DND-41 (cell line): ENCODE data around the gene CEP112.

ENCODE experiments used
- ATAC-seq: fragments of 200-7000 bp; cut with Tn5 transposase; 3 replicates; pipeline ENCODE4 v1.9.1; 2021; ENCODE audit warnings: low read depth; ENCODE audit not compliant: insufficient read depth
- DNase-seq: peaks from one replicate; pipeline ENCODE4 v3.0.0-alpha.2; 2020
- H2AFZ ChIP-seq: 2 replicates; pipeline ENCODE4 v1.6.0; 2012; ENCODE audit warnings: low read depth, low read length
- H3K27ac ChIP-seq: 2 replicates; pipeline ENCODE4 v1.5.1; 2012; ENCODE audit warnings: low read length, inconsistent platforms
- H3K27me3 ChIP-seq: fragments of 200-600 bp; sonication (generic); 2 replicates; pipeline ENCODE4 v1.6.0; 2012; ENCODE audit warnings: low read length, mild to moderate bottlenecking, inconsistent platforms; ENCODE audit not compliant: insufficient read depth, poor library complexity
- H3K36me3 ChIP-seq: 2 replicates; pipeline ENCODE4 v1.5.1; 2012; ENCODE audit warnings: low read length, inconsistent platforms; ENCODE audit not compliant: insufficient read depth
- H3K4me1 ChIP-seq: 2 replicates; pipeline ENCODE4 v1.5.1; 2012; ENCODE audit warnings: mild to moderate bottlenecking, low read length; ENCODE audit not compliant: insufficient read depth
- H3K4me2 ChIP-seq: 2 replicates; pipeline ENCODE4 v1.6.0; 2012; ENCODE audit warnings: mild to moderate bottlenecking, moderate library complexity, low read length, inconsistent platforms; ENCODE audit not compliant: insufficient read depth
- H3K4me3 ChIP-seq, 2 experiments: fragments of 200-600 bp in 1 of 2; shearing (Covaris generic) in 1 of 2; 2 replicates each; pipeline ENCODE4 v1.5.1; 2012 to 2016; ENCODE audit warnings: inconsistent platforms in 2 of 2, low read length in 2 of 2, mild to moderate bottlenecking in 2 of 2, low read depth in 1 of 2, moderate library complexity in 1 of 2
- H3K79me2 ChIP-seq: 2 replicates; pipeline ENCODE4 v1.6.0; 2012; ENCODE audit warnings: low read length, inconsistent platforms; ENCODE audit not compliant: insufficient read depth
- H3K9ac ChIP-seq: 2 replicates; pipeline ENCODE4 v1.6.0; 2012; ENCODE audit warnings: low read depth, mild to moderate bottlenecking, inconsistent platforms, low read length, moderate library complexity
- H3K9me3 ChIP-seq: 2 replicates; pipeline ENCODE4 v1.5.1; 2012; ENCODE audit warnings: low read length, moderate library complexity, mild to moderate bottlenecking, inconsistent platforms; ENCODE audit not compliant: insufficient read depth, severe bottlenecking
- H4K20me1 ChIP-seq: 2 replicates; pipeline ENCODE4 v1.6.0; 2012; ENCODE audit warnings: low read length; ENCODE audit not compliant: insufficient read depth
- EZH2 ChIP-seq: IDR thresholded peaks from 3 replicates; pipeline ENCODE4 v1.6.1; 2012; ENCODE audit warnings: borderline replicate concordance, low read depth, mild to moderate bottlenecking, moderate library complexity, low read length, inconsistent platforms; ENCODE audit not compliant: severe bottlenecking
- TF ChIP-seq, protein P1 (sequence below): IDR thresholded peaks from 2 replicates; pipeline ENCODE4 v1.5.1; 2012; ENCODE audit warnings: borderline replicate concordance, low read length, moderate library complexity, mild to moderate bottlenecking; ENCODE audit not compliant: poor library complexity, severe bottlenecking; ENCODE audit errors: extremely low read depth

CEP112 gene

DNA sequence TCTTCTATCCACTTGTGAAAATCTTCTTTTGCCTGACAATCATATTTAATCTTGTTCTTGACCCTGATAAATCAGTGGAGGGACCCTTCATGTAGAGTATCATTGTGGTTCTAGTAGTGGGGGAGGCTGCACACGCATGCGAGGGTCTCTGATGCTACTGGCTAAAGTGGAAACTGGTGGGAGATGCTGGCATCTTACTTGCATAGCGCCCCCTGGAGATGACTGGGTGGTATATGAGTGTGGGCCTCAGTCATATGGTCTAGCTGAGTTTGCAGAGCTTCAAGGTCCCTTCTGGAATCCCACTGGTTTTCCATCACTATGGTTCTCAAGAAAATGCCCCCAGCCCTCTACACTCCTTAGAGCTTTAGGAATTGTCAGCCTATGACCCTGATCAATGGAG is 394.1 kb downstream of the CEP112 start:
- TF ChIP-seq EZH2: no peak
- TF ChIP-seq, protein P1, sequence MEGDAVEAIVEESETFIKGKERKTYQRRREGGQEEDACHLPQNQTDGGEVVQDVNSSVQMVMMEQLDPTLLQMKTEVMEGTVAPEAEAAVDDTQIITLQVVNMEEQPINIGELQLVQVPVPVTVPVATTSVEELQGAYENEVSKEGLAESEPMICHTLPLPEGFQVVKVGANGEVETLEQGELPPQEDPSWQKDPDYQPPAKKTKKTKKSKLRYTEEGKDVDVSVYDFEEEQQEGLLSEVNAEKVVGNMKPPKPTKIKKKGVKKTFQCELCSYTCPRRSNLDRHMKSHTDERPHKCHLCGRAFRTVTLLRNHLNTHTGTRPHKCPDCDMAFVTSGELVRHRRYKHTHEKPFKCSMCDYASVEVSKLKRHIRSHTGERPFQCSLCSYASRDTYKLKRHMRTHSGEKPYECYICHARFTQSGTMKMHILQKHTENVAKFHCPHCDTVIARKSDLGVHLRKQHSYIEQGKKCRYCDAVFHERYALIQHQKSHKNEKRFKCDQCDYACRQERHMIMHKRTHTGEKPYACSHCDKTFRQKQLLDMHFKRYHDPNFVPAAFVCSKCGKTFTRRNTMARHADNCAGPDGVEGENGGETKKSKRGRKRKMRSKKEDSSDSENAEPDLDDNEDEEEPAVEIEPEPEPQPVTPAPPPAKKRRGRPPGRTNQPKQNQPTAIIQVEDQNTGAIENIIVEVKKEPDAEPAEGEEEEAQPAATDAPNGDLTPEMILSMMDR: peak; percentile 41
- Histone ChIP-seq H3K27me3 (no peaks in the 10 kb centered on the region), H3K9ac (no peak overlapping the region)

DNA sequence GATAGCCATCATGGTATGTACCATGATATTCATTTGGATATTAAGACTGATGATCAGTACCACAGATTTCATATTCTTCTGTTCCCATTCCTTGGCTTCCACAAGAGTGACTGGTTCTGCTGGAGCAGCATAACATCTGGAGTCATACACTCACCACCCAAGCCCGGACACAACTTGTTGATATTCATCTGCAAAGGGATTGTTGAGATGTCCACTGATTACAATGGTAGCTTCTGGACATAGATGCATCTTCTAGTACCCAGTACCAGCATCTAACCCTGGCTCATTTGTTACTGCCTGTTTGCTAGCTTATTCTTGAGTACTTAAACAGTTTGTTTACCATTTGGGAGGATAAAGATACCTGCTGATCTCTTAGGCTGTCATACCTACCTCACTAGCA is 394.8 kb downstream of the CEP112 start:
- no peak overlapping the region for H3K9ac ChIP-seq
- H3K4me3 ChIP-seq: no peak overlapping the region
- H3K79me2 ChIP-seq: no peaks in the 10 kb centered on the region
- no peak overlapping the region for H3K27ac ChIP-seq
- DNase-seq: no peak
- no peaks in the 10 kb centered on the region for H3K27me3 ChIP-seq
- no peak for ATAC-seq
- no peak for TF ChIP-seq EZH2
- TF ChIP-seq, protein P1: no peak
- no peaks in the 10 kb centered on the region for H3K36me3 ChIP-seq
- no peaks in the 10 kb centered on the region for H4K20me1 ChIP-seq
- no peak overlapping the region for H2AFZ ChIP-seq
- H3K4me1 ChIP-seq: no peaks in the 10 kb centered on the region
- peaks cover 8% of the 10 kb centered on the region for H3K9me3 ChIP-seq
- H3K4me2 ChIP-seq: no peak overlapping the region

More for the DNA sequence above, 394.1 kb downstream of the CEP112 start:
- Histone ChIP-seq H3K27ac (no peak overlapping the region), H3K79me2 (no peaks in the 10 kb centered on the region), H3K4me2 (no peak overlapping the region), H3K9me3 (peaks cover 12% of the 10 kb centered on the region), H3K4me1 (no peaks in the 10 kb centered on the region), H4K20me1 (no peaks in the 10 kb centered on the region), H3K4me3 (no peak overlapping the region), H2AFZ (no peak overlapping the region), H3K36me3 (no peaks in the 10 kb centered on the region)
- ATAC-seq: no peak
- DNase-seq: no peak

DNA sequence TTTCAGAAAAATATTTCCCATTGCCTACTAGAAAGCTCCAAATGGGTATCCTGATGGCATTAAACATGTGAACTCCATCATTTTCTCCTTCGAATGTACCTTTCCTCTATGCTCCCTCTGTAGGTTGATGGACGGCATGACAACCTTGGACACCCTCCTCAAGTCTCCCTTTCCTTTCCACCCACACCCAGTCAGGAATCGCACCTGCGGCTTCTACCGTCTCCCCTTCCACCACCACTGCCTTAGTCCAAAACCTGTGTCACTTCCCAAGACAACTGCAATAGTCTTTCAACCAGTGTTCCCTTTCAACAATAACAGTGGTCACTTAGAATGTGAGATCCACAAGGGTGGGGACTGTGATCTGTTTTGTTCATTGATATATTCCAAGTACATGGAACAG is 397.4 kb downstream of the CEP112 start:
- Histone ChIP-seq H3K9me3 (no peaks in the 10 kb centered on the region), H3K27me3 (no peaks in the 10 kb centered on the region), H3K27ac (no peak overlapping the region), H3K4me1 (no peaks in the 10 kb centered on the region), H3K36me3 (no peaks in the 10 kb centered on the region), H3K9ac (no peak overlapping the region), H4K20me1 (no peaks in the 10 kb centered on the region), H3K4me2 (no peak overlapping the region), H2AFZ (no peak overlapping the region), H3K4me3 (no peak overlapping the region), H3K79me2 (no peaks in the 10 kb centered on the region)
- no peak for TF ChIP-seq EZH2
- TF ChIP-seq, protein P1: peak; percentile 60
- no peak for ATAC-seq
- no peak for DNase-seq

DNA sequence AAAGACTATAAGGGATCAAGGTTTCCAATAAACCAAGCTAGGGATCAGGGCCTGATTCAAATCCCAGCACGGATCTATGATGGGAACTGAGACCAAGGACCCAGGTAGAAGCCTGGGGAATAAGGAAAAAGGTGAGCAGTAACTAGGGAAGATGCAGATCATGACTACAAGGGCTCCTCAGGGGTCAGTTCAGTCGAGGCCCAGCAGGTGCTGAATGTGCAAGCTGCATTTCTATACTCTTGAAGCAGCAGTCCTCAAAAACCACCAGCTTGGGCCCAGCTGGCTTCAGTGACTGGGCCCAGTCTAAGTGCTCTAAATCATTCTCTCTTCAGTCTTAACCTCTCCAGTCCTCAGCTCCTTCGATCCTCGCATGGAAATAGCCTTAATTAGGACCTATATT is 401.7 kb downstream of the CEP112 start:
- TF ChIP-seq, protein P1: no peak
- TF ChIP-seq EZH2: no peak
- Histone ChIP-seq H2AFZ (no peak overlapping the region), H3K4me3 (no peak overlapping the region), H3K27ac (no peak overlapping the region), H3K79me2 (no peaks in the 10 kb centered on the region), H3K36me3 (no peaks in the 10 kb centered on the region), H3K4me2 (no peak overlapping the region), H3K27me3 (no peaks in the 10 kb centered on the region), H3K9ac (no peak overlapping the region), H3K9me3 (no peaks in the 10 kb centered on the region), H4K20me1 (no peaks in the 10 kb centered on the region), H3K4me1 (no peaks in the 10 kb centered on the region)
- no peak for DNase-seq
- ATAC-seq: no peak
